HEK293 (cell line): ENCODE data around the gene TCIRG1.

Experiments used
- OSR2 ChIP-seq: fragments of 450-650 bp; formaldehyde crosslinking; IDR thresholded peaks from 2 replicates; pipeline ENCODE4 v1.5.1; 2016; ENCODE audit warnings: missing biosample characterization, missing genetic modification characterization
- SALL2 ChIP-seq: fragments of 450-650 bp; formaldehyde crosslinking; IDR thresholded peaks from 2 replicates; pipeline ENCODE4 v1.5.0; 2017; ENCODE audit warnings: missing biosample characterization, mild to moderate bottlenecking, missing genetic modification characterization, borderline replicate concordance
- SCRT2 ChIP-seq: fragments of 450-650 bp; formaldehyde crosslinking; IDR thresholded peaks from 2 replicates; pipeline ENCODE4 v1.5.1; 2016; ENCODE audit warnings: missing biosample characterization, missing genetic modification characterization
- SP2 ChIP-seq: fragments of 450-650 bp; formaldehyde crosslinking; IDR thresholded peaks from 2 replicates; pipeline ENCODE4 v1.5.1; 2016; ENCODE audit warnings: missing biosample characterization, missing genetic modification characterization
- ZIC2 ChIP-seq: fragments of 450-650 bp; formaldehyde crosslinking; IDR thresholded peaks from 2 replicates; pipeline ENCODE4 v1.5.1; 2016; ENCODE audit warnings: missing biosample characterization, missing genetic modification characterization
- ZNF121 ChIP-seq: fragments of 450-650 bp; formaldehyde crosslinking; IDR thresholded peaks from 2 replicates; pipeline ENCODE4 v1.5.1; 2016; ENCODE audit warnings: missing biosample characterization, missing genetic modification characterization
- ZNF16 ChIP-seq: fragments of 450-650 bp; formaldehyde crosslinking; IDR thresholded peaks from 2 replicates; pipeline ENCODE4 v1.5.1; 2016; ENCODE audit warnings: low read depth, missing biosample characterization, missing genetic modification characterization
- ZNF24 ChIP-seq: fragments of 450-650 bp; formaldehyde crosslinking; IDR thresholded peaks from 2 replicates; pipeline ENCODE4 v1.5.1; 2016; ENCODE audit warnings: missing biosample characterization, missing genetic modification characterization
- ZNF292 ChIP-seq: fragments of 450-650 bp; formaldehyde crosslinking; IDR thresholded peaks from 2 replicates; pipeline ENCODE4 v1.5.1; 2016; ENCODE audit warnings: low read depth, missing biosample characterization, missing genetic modification characterization, borderline replicate concordance
- ZNF416 ChIP-seq: fragments of 450-650 bp; formaldehyde crosslinking; IDR thresholded peaks from 2 replicates; pipeline ENCODE4 v1.5.1; 2016; ENCODE audit warnings: missing biosample characterization, missing genetic modification characterization
- ZNF433 ChIP-seq: fragments of 450-650 bp; formaldehyde crosslinking; IDR thresholded peaks from 2 replicates; pipeline ENCODE4 v1.5.1; 2016; ENCODE audit warnings: missing biosample characterization, missing genetic modification characterization, low read depth
- ZNF529 ChIP-seq: fragments of 450-650 bp; formaldehyde crosslinking; IDR thresholded peaks from 2 replicates; pipeline ENCODE4 v1.5.1; 2017; ENCODE audit warnings: missing genetic modification characterization, missing biosample characterization; ENCODE audit not compliant: insufficient replicate concordance
- ZNF548 ChIP-seq: fragments of 450-650 bp; formaldehyde crosslinking; IDR thresholded peaks from 2 replicates; pipeline ENCODE4 v1.5.1; 2016; ENCODE audit warnings: missing biosample characterization, missing genetic modification characterization
- ZNF629 ChIP-seq: fragments of 450-650 bp; formaldehyde crosslinking; IDR thresholded peaks from 2 replicates; pipeline ENCODE4 v1.5.1; 2017; ENCODE audit warnings: missing biosample characterization, missing genetic modification characterization
- ZNF837 ChIP-seq: fragments of 450-650 bp; formaldehyde crosslinking; IDR thresholded peaks from 2 replicates; pipeline ENCODE4 v1.5.1; 2016; ENCODE audit warnings: missing biosample characterization, missing genetic modification characterization
- ZSCAN23 ChIP-seq: fragments of 450-650 bp; formaldehyde crosslinking; IDR thresholded peaks from 2 replicates; pipeline ENCODE4 v1.5.1; 2016; ENCODE audit warnings: missing biosample characterization, missing genetic modification characterization
- TF ChIP-seq, protein P1 (sequence below): fragments of 450-650 bp; formaldehyde crosslinking; optimal IDR thresholded peaks from 2 replicates; pipeline ENCODE3; 2016; ENCODE audit warnings: missing biosample characterization, mild to moderate bottlenecking, missing genetic modification characterization
- TF ChIP-seq, protein P2 (sequence below): fragments of 450-650 bp; formaldehyde crosslinking; IDR thresholded peaks from 2 replicates; pipeline ENCODE4 v1.5.1; 2017; ENCODE audit warnings: missing biosample characterization, missing genetic modification characterization
- TF ChIP-seq, protein P3 (sequence below): fragments of 450-650 bp; formaldehyde crosslinking; IDR thresholded peaks from 2 replicates; pipeline ENCODE4 v1.5.1; 2017; ENCODE audit warnings: missing biosample characterization, missing genetic modification characterization
- TF ChIP-seq, protein P4 (sequence below): IDR thresholded peaks from 2 replicates; pipeline ENCODE4 v1.6.1; 2011; ENCODE audit warnings: mild to moderate bottlenecking, low read depth, low read length, borderline replicate concordance
- TF ChIP-seq, protein P5 (sequence below): fragments of 450-650 bp; formaldehyde crosslinking; IDR thresholded peaks from 2 replicates; pipeline ENCODE4 v1.5.1; 2016; ENCODE audit warnings: missing biosample characterization, missing genetic modification characterization, borderline replicate concordance
- TF ChIP-seq, protein P6 (sequence below): fragments of 450-650 bp; formaldehyde crosslinking; IDR thresholded peaks from 2 replicates; pipeline ENCODE4 v1.5.1; 2016; ENCODE audit warnings: missing biosample characterization, missing genetic modification characterization
- TF ChIP-seq, protein P7 (sequence below): fragments of 450-650 bp; IDR thresholded peaks from 2 replicates; pipeline ENCODE4 v1.5.1; 2018; ENCODE audit warnings: missing biosample characterization, missing genetic modification characterization
- TF ChIP-seq, protein P8 (sequence below): fragments of 450-650 bp; formaldehyde crosslinking; IDR thresholded peaks from 2 replicates; pipeline ENCODE4 v1.5.1; 2016; ENCODE audit warnings: missing biosample characterization, missing genetic modification characterization

TCIRG1 gene

DNA sequence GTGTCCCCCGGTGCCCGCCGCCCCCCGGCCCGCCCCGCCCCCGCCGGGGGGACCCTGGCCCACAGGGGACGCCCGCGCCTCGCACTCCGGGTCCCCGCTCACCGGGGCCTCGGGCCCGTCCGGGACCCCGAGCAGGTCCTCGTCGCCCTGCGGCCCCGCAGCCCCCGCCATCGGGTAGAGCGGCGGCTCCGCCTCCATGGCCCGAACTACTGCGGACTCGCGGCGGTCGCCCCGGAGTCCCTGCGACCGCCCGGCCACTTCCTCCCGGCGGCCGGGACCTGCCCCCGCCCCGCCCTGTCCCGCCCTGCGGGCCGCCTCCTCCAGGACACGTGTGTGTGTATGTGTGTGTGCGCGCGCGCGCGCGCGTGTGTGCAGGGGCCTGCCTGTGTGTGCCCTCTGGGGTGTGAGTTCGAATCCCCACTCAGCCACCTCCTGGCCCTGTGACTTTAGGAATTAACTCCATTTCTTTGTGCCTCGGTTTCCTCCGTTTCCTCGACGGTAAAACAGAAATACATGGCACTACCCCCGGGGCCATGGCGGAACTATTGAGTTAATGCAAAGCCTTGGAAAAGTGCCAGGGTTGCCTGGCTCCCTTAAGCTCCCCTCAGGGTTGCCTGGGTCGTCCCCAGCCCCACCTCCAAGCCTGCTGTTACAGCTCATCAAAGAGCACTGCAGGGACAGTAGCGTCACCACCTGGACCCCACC, 34.8 kb upstream of the TCIRG1 start, which contains the start of gene UNC93B1 (continued):
- TF ChIP-seq, protein P1, sequence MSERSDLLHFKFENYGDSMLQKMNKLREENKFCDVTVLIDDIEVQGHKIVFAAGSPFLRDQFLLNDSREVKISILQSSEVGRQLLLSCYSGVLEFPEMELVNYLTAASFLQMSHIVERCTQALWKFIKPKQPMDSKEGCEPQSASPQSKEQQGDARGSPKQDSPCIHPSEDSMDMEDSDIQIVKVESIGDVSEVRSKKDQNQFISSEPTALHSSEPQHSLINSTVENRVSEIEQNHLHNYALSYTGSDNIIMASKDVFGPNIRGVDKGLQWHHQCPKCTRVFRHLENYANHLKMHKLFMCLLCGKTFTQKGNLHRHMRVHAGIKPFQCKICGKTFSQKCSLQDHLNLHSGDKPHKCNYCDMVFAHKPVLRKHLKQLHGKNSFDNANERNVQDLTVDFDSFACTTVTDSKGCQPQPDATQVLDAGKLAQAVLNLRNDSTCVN (tag by site-specific recombination) = peak; percentile 84
- TF ChIP-seq ZNF292 (tag by site-specific recombination) (no peak), ZNF837 (tag by site-specific recombination) (no peak), ZNF24 (tag by site-specific recombination) (no peak), ZNF629 (tag by site-specific recombination) (no peak), ZNF529 (tag by site-specific recombination) (no peak), ZIC2 (tag by site-specific recombination) (no peak), SP2 (tag by site-specific recombination) (peak; percentile 66), SCRT2 (no peak), SALL2 (tag by site-specific recombination) (no peak), ZNF16 (tag by site-specific recombination) (no peak), ZNF121 (tag by site-specific recombination) (no peak), ZNF433 (tag by site-specific recombination) (no peak), ZNF416 (tag by site-specific recombination) (no peak), ZSCAN23 (tag by site-specific recombination) (no peak), ZNF548 (tag by site-specific recombination) (no peak), OSR2 (tag by site-specific recombination) (no peak)
- TF ChIP-seq, protein P2, sequence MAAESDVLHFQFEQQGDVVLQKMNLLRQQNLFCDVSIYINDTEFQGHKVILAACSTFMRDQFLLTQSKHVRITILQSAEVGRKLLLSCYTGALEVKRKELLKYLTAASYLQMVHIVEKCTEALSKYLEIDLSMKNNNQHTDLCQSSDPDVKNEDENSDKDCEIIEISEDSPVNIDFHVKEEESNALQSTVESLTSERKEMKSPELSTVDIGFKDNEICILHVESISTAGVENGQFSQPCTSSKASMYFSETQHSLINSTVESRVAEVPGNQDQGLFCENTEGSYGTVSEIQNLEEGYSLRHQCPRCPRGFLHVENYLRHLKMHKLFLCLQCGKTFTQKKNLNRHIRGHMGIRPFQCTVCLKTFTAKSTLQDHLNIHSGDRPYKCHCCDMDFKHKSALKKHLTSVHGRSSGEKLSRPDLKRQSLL (tag by site-specific recombination) = no peak
- TF ChIP-seq, protein P3, sequence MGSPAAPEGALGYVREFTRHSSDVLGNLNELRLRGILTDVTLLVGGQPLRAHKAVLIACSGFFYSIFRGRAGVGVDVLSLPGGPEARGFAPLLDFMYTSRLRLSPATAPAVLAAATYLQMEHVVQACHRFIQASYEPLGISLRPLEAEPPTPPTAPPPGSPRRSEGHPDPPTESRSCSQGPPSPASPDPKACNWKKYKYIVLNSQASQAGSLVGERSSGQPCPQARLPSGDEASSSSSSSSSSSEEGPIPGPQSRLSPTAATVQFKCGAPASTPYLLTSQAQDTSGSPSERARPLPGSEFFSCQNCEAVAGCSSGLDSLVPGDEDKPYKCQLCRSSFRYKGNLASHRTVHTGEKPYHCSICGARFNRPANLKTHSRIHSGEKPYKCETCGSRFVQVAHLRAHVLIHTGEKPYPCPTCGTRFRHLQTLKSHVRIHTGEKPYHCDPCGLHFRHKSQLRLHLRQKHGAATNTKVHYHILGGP (tag by site-specific recombination) = no peak
- TF ChIP-seq, protein P4, sequence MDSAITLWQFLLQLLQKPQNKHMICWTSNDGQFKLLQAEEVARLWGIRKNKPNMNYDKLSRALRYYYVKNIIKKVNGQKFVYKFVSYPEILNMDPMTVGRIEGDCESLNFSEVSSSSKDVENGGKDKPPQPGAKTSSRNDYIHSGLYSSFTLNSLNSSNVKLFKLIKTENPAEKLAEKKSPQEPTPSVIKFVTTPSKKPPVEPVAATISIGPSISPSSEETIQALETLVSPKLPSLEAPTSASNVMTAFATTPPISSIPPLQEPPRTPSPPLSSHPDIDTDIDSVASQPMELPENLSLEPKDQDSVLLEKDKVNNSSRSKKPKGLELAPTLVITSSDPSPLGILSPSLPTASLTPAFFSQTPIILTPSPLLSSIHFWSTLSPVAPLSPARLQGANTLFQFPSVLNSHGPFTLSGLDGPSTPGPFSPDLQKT = no peak
- TF ChIP-seq, protein P5, sequence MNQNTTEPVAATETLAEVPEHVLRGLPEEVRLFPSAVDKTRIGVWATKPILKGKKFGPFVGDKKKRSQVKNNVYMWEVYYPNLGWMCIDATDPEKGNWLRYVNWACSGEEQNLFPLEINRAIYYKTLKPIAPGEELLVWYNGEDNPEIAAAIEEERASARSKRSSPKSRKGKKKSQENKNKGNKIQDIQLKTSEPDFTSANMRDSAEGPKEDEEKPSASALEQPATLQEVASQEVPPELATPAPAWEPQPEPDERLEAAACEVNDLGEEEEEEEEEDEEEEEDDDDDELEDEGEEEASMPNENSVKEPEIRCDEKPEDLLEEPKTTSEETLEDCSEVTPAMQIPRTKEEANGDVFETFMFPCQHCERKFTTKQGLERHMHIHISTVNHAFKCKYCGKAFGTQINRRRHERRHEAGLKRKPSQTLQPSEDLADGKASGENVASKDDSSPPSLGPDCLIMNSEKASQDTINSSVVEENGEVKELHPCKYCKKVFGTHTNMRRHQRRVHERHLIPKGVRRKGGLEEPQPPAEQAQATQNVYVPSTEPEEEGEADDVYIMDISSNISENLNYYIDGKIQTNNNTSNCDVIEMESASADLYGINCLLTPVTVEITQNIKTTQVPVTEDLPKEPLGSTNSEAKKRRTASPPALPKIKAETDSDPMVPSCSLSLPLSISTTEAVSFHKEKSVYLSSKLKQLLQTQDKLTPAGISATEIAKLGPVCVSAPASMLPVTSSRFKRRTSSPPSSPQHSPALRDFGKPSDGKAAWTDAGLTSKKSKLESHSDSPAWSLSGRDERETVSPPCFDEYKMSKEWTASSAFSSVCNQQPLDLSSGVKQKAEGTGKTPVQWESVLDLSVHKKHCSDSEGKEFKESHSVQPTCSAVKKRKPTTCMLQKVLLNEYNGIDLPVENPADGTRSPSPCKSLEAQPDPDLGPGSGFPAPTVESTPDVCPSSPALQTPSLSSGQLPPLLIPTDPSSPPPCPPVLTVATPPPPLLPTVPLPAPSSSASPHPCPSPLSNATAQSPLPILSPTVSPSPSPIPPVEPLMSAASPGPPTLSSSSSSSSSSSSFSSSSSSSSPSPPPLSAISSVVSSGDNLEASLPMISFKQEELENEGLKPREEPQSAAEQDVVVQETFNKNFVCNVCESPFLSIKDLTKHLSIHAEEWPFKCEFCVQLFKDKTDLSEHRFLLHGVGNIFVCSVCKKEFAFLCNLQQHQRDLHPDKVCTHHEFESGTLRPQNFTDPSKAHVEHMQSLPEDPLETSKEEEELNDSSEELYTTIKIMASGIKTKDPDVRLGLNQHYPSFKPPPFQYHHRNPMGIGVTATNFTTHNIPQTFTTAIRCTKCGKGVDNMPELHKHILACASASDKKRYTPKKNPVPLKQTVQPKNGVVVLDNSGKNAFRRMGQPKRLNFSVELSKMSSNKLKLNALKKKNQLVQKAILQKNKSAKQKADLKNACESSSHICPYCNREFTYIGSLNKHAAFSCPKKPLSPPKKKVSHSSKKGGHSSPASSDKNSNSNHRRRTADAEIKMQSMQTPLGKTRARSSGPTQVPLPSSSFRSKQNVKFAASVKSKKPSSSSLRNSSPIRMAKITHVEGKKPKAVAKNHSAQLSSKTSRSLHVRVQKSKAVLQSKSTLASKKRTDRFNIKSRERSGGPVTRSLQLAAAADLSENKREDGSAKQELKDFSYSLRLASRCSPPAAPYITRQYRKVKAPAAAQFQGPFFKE (tag by site-specific recombination) = no peak
- TF ChIP-seq, protein P6, sequence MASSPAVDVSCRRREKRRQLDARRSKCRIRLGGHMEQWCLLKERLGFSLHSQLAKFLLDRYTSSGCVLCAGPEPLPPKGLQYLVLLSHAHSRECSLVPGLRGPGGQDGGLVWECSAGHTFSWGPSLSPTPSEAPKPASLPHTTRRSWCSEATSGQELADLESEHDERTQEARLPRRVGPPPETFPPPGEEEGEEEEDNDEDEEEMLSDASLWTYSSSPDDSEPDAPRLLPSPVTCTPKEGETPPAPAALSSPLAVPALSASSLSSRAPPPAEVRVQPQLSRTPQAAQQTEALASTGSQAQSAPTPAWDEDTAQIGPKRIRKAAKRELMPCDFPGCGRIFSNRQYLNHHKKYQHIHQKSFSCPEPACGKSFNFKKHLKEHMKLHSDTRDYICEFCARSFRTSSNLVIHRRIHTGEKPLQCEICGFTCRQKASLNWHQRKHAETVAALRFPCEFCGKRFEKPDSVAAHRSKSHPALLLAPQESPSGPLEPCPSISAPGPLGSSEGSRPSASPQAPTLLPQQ (tag by site-specific recombination) = 0 out of 2 replicates have a peak, but pooled peaks have one; percentile 36
- TF ChIP-seq, protein P7, sequence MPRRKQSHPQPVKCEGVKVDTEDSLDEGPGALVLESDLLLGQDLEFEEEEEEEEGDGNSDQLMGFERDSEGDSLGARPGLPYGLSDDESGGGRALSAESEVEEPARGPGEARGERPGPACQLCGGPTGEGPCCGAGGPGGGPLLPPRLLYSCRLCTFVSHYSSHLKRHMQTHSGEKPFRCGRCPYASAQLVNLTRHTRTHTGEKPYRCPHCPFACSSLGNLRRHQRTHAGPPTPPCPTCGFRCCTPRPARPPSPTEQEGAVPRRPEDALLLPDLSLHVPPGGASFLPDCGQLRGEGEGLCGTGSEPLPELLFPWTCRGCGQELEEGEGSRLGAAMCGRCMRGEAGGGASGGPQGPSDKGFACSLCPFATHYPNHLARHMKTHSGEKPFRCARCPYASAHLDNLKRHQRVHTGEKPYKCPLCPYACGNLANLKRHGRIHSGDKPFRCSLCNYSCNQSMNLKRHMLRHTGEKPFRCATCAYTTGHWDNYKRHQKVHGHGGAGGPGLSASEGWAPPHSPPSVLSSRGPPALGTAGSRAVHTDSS (tag by site-specific recombination) = no peak
- TF ChIP-seq, protein P8, sequence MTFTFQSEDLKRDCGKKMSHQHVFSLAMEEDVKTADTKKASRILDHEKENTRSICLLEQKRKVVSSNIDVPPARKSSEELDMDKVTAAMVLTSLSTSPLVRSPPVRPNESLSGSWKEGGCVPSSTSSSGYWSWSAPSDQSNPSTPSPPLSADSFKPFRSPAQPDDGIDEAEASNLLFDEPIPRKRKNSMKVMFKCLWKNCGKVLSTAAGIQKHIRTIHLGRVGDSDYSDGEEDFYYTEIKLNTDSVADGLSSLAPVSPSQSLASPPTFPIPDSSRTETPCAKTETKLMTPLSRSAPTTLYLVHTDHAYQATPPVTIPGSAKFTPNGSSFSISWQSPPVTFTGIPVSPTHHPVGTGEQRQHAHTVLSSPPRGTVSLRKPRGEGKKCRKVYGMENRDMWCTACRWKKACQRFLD (tag by site-specific recombination) = no peak
